WTC11 (cell line): ENCODE measurements around the gene PARVB.

ENCODE experiments used
- ELF4 ChIP-seq: sonication (generic); formaldehyde crosslinking; IDR thresholded peaks from 2 replicates; pipeline ENCODE4 v1.8.1; 2022; ENCODE audit warnings: low read depth, mild to moderate bottlenecking, moderate library complexity, missing genetic modification reagents
- ESRRA ChIP-seq: sonication (generic); formaldehyde crosslinking; IDR thresholded peaks from 2 replicates; pipeline ENCODE4 v1.8.1; 2022; ENCODE audit warnings: mild to moderate bottlenecking, missing genetic modification reagents, borderline replicate concordance
- NR1H2 ChIP-seq: sonication (generic); formaldehyde crosslinking; IDR thresholded peaks from 2 replicates; pipeline ENCODE4 v1.9.0; 2021; ENCODE audit warnings: mild to moderate bottlenecking, moderate library complexity, missing genetic modification reagents
- NR3C1 ChIP-seq: sonication (generic); formaldehyde crosslinking; conservative IDR thresholded peaks from 2 replicates; pipeline ENCODE4 v1.8.1; 2023; ENCODE audit warnings: low read depth, mild to moderate bottlenecking, missing genetic modification reagents
- SP1 ChIP-seq: sonication (generic); formaldehyde crosslinking; conservative IDR thresholded peaks from 2 replicates; pipeline ENCODE4 v1.8.1; 2022; ENCODE audit warnings: missing genetic modification reagents
- TEAD4 ChIP-seq: sonication (generic); formaldehyde crosslinking; IDR thresholded peaks from 2 replicates; pipeline ENCODE4 v1.8.0; 2022; ENCODE audit warnings: mild to moderate bottlenecking, missing genetic modification reagents
- ZNF121 ChIP-seq: sonication (generic); formaldehyde crosslinking; IDR thresholded peaks from 2 replicates; pipeline ENCODE4 v1.8.0; 2023; ENCODE audit warnings: missing genetic modification reagents
- TF ChIP-seq, protein P1 (sequence below): fragments of 200-600 bp; IDR thresholded peaks from 2 replicates; pipeline ENCODE4 v1.8.0; 2022; ENCODE audit warnings: antibody characterized with exemption
- TF ChIP-seq, protein P2 (sequence below): sonication (generic); formaldehyde crosslinking; IDR thresholded peaks from 2 replicates; pipeline ENCODE4 v1.8.0; 2022; ENCODE audit warnings: mild to moderate bottlenecking, missing genetic modification reagents
- TF ChIP-seq, protein P3 (sequence below): sonication (generic); formaldehyde crosslinking; IDR thresholded peaks from 2 replicates; pipeline ENCODE4 v1.8.0; 2022; ENCODE audit warnings: missing genetic modification reagents
- TF ChIP-seq, protein P4 (sequence below): fragments of 250-450 bp; sonication (Bioruptor Pico); IDR thresholded peaks from 2 replicates; pipeline ENCODE4 v1.9.0; 2021; ENCODE audit warnings: mild to moderate bottlenecking
- TF ChIP-seq, protein P5 (sequence below): fragments of 250-450 bp; sonication (Bioruptor Pico); IDR thresholded peaks from 2 replicates; pipeline ENCODE4 v2.1.2; 2022; ENCODE audit warnings: mild to moderate bottlenecking, moderate library complexity
- TF ChIP-seq, protein P6 (sequence below): sonication (generic); formaldehyde crosslinking; IDR thresholded peaks from 2 replicates; pipeline ENCODE4 v1.8.1; 2023; ENCODE audit warnings: mild to moderate bottlenecking, missing genetic modification reagents, borderline replicate concordance
- TF ChIP-seq, protein P7 (sequence below): sonication (generic); formaldehyde crosslinking; IDR thresholded peaks from 2 replicates; pipeline ENCODE4 v1.8.1; 2022; ENCODE audit warnings: low read depth, missing genetic modification reagents, borderline replicate concordance

DNA sequence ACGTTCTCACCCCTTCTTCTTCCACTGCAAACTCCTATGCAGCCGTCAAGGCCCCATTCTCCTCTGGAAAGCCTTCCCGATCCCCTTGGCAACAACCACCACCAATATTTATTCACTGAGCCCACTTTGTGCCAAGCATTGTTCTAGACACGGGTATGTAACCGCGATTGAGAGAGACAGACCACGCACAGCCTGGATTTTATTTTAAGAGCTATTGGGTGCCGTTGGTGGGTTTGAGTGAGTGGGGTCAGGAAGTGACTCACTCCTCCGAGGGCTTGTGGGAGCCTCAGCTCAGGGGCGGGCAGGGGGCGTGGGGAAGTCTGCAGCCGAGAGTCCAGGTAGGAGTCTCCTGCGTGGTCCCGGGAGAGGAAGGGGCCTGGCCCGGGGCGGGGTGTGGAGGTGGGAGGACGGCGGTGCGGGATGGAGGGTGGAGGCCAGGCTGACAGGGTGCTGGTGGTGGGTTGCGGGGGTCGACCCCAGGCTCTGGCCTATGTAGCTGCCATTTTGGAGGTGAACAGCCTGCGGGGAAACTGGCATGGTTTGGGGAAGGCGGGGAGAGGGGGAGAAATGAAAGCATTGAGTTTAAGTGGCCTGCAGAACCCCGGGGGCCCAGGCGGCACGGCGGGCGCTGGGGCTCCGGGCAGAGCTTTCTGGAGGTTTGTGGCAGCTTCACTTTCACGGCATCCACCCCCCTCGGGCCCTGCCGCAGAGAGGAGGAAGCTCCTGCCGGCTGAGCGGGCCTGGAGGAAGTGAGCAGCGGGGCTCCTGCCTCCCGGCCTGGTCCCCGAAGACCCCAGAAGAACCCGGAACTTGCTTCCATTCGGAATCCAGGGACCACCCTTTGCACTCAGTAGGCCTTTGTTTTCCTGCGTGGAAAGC lies 157.2 kb downstream of the PARVB start:
- TF ChIP-seq, protein P1, sequence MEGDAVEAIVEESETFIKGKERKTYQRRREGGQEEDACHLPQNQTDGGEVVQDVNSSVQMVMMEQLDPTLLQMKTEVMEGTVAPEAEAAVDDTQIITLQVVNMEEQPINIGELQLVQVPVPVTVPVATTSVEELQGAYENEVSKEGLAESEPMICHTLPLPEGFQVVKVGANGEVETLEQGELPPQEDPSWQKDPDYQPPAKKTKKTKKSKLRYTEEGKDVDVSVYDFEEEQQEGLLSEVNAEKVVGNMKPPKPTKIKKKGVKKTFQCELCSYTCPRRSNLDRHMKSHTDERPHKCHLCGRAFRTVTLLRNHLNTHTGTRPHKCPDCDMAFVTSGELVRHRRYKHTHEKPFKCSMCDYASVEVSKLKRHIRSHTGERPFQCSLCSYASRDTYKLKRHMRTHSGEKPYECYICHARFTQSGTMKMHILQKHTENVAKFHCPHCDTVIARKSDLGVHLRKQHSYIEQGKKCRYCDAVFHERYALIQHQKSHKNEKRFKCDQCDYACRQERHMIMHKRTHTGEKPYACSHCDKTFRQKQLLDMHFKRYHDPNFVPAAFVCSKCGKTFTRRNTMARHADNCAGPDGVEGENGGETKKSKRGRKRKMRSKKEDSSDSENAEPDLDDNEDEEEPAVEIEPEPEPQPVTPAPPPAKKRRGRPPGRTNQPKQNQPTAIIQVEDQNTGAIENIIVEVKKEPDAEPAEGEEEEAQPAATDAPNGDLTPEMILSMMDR, result no peak
- TF ChIP-seq, protein P2, sequence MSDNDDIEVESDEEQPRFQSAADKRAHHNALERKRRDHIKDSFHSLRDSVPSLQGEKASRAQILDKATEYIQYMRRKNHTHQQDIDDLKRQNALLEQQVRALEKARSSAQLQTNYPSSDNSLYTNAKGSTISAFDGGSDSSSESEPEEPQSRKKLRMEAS, result no peak
- TF ChIP-seq NR1H2 (CRISPR knock-in tag) (no peak), ZNF121 (CRISPR knock-in tag) (no peak), SP1 (CRISPR knock-in tag) (no peak), ELF4 (CRISPR knock-in tag) (no peak), TEAD4 (CRISPR knock-in tag) (no peak), ESRRA (CRISPR knock-in tag) (no peak), NR3C1 (no peak)
- TF ChIP-seq, protein P3, sequence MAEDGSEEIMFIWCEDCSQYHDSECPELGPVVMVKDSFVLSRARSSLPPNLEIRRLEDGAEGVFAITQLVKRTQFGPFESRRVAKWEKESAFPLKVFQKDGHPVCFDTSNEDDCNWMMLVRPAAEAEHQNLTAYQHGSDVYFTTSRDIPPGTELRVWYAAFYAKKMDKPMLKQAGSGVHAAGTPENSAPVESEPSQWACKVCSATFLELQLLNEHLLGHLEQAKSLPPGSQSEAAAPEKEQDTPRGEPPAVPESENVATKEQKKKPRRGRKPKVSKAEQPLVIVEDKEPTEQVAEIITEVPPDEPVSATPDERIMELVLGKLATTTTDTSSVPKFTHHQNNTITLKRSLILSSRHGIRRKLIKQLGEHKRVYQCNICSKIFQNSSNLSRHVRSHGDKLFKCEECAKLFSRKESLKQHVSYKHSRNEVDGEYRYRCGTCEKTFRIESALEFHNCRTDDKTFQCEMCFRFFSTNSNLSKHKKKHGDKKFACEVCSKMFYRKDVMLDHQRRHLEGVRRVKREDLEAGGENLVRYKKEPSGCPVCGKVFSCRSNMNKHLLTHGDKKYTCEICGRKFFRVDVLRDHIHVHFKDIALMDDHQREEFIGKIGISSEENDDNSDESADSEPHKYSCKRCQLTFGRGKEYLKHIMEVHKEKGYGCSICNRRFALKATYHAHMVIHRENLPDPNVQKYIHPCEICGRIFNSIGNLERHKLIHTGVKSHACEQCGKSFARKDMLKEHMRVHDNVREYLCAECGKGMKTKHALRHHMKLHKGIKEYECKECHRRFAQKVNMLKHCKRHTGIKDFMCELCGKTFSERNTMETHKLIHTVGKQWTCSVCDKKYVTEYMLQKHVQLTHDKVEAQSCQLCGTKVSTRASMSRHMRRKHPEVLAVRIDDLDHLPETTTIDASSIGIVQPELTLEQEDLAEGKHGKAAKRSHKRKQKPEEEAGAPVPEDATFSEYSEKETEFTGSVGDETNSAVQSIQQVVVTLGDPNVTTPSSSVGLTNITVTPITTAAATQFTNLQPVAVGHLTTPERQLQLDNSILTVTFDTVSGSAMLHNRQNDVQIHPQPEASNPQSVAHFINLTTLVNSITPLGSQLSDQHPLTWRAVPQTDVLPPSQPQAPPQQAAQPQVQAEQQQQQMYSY (CRISPR knock-in tag), result no peak
- TF ChIP-seq, protein P4, sequence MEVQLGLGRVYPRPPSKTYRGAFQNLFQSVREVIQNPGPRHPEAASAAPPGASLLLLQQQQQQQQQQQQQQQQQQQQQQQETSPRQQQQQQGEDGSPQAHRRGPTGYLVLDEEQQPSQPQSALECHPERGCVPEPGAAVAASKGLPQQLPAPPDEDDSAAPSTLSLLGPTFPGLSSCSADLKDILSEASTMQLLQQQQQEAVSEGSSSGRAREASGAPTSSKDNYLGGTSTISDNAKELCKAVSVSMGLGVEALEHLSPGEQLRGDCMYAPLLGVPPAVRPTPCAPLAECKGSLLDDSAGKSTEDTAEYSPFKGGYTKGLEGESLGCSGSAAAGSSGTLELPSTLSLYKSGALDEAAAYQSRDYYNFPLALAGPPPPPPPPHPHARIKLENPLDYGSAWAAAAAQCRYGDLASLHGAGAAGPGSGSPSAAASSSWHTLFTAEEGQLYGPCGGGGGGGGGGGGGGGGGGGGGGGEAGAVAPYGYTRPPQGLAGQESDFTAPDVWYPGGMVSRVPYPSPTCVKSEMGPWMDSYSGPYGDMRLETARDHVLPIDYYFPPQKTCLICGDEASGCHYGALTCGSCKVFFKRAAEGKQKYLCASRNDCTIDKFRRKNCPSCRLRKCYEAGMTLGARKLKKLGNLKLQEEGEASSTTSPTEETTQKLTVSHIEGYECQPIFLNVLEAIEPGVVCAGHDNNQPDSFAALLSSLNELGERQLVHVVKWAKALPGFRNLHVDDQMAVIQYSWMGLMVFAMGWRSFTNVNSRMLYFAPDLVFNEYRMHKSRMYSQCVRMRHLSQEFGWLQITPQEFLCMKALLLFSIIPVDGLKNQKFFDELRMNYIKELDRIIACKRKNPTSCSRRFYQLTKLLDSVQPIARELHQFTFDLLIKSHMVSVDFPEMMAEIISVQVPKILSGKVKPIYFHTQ (CRISPR knock-in tag), result no peak
- TF ChIP-seq, protein P5, sequence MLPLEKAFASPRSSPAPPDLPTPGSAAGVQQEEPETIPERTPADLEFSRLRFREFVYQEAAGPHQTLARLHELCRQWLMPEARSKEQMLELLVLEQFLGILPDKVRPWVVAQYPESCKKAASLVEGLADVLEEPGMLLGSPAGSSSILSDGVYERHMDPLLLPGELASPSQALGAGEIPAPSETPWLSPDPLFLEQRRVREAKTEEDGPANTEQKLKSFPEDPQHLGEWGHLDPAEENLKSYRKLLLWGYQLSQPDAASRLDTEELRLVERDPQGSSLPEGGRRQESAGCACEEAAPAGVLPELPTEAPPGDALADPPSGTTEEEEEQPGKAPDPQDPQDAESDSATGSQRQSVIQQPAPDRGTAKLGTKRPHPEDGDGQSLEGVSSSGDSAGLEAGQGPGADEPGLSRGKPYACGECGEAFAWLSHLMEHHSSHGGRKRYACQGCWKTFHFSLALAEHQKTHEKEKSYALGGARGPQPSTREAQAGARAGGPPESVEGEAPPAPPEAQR, result no peak
- TF ChIP-seq, protein P6, sequence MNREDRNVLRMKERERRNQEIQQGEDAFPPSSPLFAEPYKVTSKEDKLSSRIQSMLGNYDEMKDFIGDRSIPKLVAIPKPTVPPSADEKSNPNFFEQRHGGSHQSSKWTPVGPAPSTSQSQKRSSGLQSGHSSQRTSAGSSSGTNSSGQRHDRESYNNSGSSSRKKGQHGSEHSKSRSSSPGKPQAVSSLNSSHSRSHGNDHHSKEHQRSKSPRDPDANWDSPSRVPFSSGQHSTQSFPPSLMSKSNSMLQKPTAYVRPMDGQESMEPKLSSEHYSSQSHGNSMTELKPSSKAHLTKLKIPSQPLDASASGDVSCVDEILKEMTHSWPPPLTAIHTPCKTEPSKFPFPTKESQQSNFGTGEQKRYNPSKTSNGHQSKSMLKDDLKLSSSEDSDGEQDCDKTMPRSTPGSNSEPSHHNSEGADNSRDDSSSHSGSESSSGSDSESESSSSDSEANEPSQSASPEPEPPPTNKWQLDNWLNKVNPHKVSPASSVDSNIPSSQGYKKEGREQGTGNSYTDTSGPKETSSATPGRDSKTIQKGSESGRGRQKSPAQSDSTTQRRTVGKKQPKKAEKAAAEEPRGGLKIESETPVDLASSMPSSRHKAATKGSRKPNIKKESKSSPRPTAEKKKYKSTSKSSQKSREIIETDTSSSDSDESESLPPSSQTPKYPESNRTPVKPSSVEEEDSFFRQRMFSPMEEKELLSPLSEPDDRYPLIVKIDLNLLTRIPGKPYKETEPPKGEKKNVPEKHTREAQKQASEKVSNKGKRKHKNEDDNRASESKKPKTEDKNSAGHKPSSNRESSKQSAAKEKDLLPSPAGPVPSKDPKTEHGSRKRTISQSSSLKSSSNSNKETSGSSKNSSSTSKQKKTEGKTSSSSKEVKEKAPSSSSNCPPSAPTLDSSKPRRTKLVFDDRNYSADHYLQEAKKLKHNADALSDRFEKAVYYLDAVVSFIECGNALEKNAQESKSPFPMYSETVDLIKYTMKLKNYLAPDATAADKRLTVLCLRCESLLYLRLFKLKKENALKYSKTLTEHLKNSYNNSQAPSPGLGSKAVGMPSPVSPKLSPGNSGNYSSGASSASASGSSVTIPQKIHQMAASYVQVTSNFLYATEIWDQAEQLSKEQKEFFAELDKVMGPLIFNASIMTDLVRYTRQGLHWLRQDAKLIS, result no peak
- TF ChIP-seq, protein P7, sequence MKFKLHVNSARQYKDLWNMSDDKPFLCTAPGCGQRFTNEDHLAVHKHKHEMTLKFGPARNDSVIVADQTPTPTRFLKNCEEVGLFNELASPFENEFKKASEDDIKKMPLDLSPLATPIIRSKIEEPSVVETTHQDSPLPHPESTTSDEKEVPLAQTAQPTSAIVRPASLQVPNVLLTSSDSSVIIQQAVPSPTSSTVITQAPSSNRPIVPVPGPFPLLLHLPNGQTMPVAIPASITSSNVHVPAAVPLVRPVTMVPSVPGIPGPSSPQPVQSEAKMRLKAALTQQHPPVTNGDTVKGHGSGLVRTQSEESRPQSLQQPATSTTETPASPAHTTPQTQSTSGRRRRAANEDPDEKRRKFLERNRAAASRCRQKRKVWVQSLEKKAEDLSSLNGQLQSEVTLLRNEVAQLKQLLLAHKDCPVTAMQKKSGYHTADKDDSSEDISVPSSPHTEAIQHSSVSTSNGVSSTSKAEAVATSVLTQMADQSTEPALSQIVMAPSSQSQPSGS, result no peak
